ENCODE measurements around the gene YEATS2.
A peak's percentile ranks its signal among the peaks of the same experiment; 100 is the strongest.

The YEATS2 gene

GRCh38 chr3:183844606-183845005 lies 147.0 kb downstream of the YEATS2 start:
- DNase-seq = peak; percentile 82

- no peak for DNase-seq
Measured at GRCh38 chr3:183845090-183845489, 147.5 kb downstream of the YEATS2 start.

- peak; percentile 73 for DNase-seq
Measured at GRCh38 chr3:183845608-183846288, 148.2 kb downstream of the YEATS2 start.

GRCh38 chr3:183854318-183855035 lies 156.9 kb downstream of the YEATS2 start:
- DNase-seq = no peak

GRCh38 chr3:183857863-183858262 lies 160.3 kb downstream of the YEATS2 start:
- peak; percentile 7 for DNase-seq

Data from fibroblast of skin of right biceps (primary cell).